HK-2 (cell line): ENCODE measurements around the gene EFNA1.
"Not testable (repeated sequence)": the region's sequence is repeated elsewhere in the genome, so short reads cannot be mapped to it uniquely, and the experiment has no call there.

ENCODE experiments used
- DNase-seq: peaks from one replicate; pipeline ENCODE4 v3.0.0-alpha.2; 2018; ENCODE audit not compliant: unreplicated experiment

The EFNA1 gene

GRCh38 chr1:155092131-155092530 lies 35.5 kb upstream of the EFNA1 start:
- no peak for DNase-seq

- no peak for DNase-seq
Measured at GRCh38 chr1:155092641-155093040, 35.0 kb upstream of the EFNA1 start.

- DNase-seq = no peak
Measured at GRCh38 chr1:155093911-155094621, 33.6 kb upstream of the EFNA1 start.

- no peak for DNase-seq
Measured at GRCh38 chr1:155094622-155094948, 33.1 kb upstream of the EFNA1 start.

GRCh38 chr1:155099331-155099730 lies 28.3 kb upstream of the EFNA1 start:
- DNase-seq = no peak

- no peak for DNase-seq
Measured at GRCh38 chr1:155103325-155103724, 24.4 kb upstream of the EFNA1 start.

GRCh38 chr1:155104605-155105534 lies 22.8 kb upstream of the EFNA1 start:
- no peak for DNase-seq

- no peak for DNase-seq
Measured at GRCh38 chr1:155105604-155106011, 22.1 kb upstream of the EFNA1 start.

- no peak for DNase-seq
Measured at GRCh38 chr1:155106862-155107261, 20.8 kb upstream of the EFNA1 start.

- no peak for DNase-seq
Measured at GRCh38 chr1:155107309-155108264, 20.1 kb upstream of the EFNA1 start.

- no peak for DNase-seq
Measured at GRCh38 chr1:155108296-155108695, 19.4 kb upstream of the EFNA1 start.

- no peak for DNase-seq
Measured at GRCh38 chr1:155110381-155110780, 17.3 kb upstream of the EFNA1 start.

- no peak for DNase-seq
Measured at GRCh38 chr1:155110826-155111225, 16.9 kb upstream of the EFNA1 start.

- DNase-seq = no peak
Measured at GRCh38 chr1:155113450-155113980, 14.2 kb upstream of the EFNA1 start.

- DNase-seq = no peak
Measured at GRCh38 chr1:155116113-155116764, 11.4 kb upstream of the EFNA1 start.

GRCh38 chr1:155117610-155118009 lies 10.1 kb upstream of the EFNA1 start:
- DNase-seq = no peak

- DNase-seq = not testable (repeated sequence)
Measured at GRCh38 chr1:155118090-155118489, 9.6 kb upstream of the EFNA1 start.

GRCh38 chr1:155120253-155120652 lies 7.4 kb upstream of the EFNA1 start:
- DNase-seq = no peak

- no peak for DNase-seq
Measured at GRCh38 chr1:155121249-155121648, 6.4 kb upstream of the EFNA1 start.

- DNase-seq = no peak
Measured at GRCh38 chr1:155122308-155122707, 5.4 kb upstream of the EFNA1 start.

GRCh38 chr1:155123801-155124200 lies 3.9 kb upstream of the EFNA1 start:
- DNase-seq = no peak
